Testis (tissue), 3 donors: Measurements from ENCODE around the gene NDRG4. TPM values are rescaled to one million over a fixed set of nuclear protein-coding genes. Genes with fewer than 3 reads are reported as not detected.
A peak's percentile ranks its signal among the peaks of the same experiment; 100 is the strongest.
"Not testable (repeated sequence)": the region's sequence is repeated elsewhere in the genome, so short reads cannot be mapped to it uniquely, and the experiment has no call there.

Source experiments
- DNase-seq: peaks from one replicate; pipeline ENCODE4 v3.0.0-alpha.2; 2019
- H3K27ac ChIP-seq, 2 donors: fragments of 200-600 bp; sonication (generic); one replicate each; pipeline ENCODE4 v1.5.1; 2019
- H3K27me3 ChIP-seq: fragments of 200-600 bp; sonication (generic); one replicate; pipeline ENCODE4 v1.5.1; 2019
- H3K36me3 ChIP-seq: fragments of 200-600 bp; sonication (generic); one replicate; pipeline ENCODE4 v1.5.1; 2017; ENCODE audit warnings: low read depth; ENCODE audit errors: missing control alignments
- H3K4me1 ChIP-seq: fragments of 200-600 bp; sonication (generic); one replicate; pipeline ENCODE4 v1.5.1; 2019
- H3K4me3 ChIP-seq, 2 donors: fragments of 200-600 bp; sonication (generic); one replicate each; pipeline ENCODE4 v1.5.1; 2017 to 2019
- H3K9me3 ChIP-seq: fragments of 200-600 bp; sonication (generic); one replicate; pipeline ENCODE4 v1.5.1; 2017
- CTCF ChIP-seq, 3 experiments: fragments of 450-650 bp in 2 of 3; fragments of 200-600 bp in 1 of 3; sonication (generic) in 1 of 3; IDR thresholded peaks; one replicate each; pipeline ENCODE4 v1.5.1; 2016 to 2019; ENCODE audit warnings: antibody characterized with exemption in 3 of 3, mild to moderate bottlenecking in 2 of 3, moderate library complexity in 1 of 3
- POLR2A ChIP-seq: fragments of 450-650 bp; IDR thresholded peaks from one replicate; pipeline ENCODE4 v1.6.1; 2017; ENCODE audit warnings: antibody characterized with exemption, mild to moderate bottlenecking, moderate library complexity
- WGBS, 2 donors: methylation state at CpG; one replicate each; pipeline ENCODE4 v1.1.5; 2018; 5-methylcytosine and 5-hydroxymethylcytosine counted together
- intact Hi-C: fragments of 100-400 bp; cut with DNase I; formaldehyde crosslinking; loops from one replicate; pipeline ENCODE4 v1.15.1; 2023; ENCODE audit warnings: low total_unique reads
- polyA plus RNA-seq: library from polyadenylated mRNA; stranded (reverse); fragments of 350-450 nt; fragmentation: Illumina TruSeq; extraction: RNeasy Lipid Tissue Mini Kit (QIAGEN cat#74804); gene quantifications from one replicate; pipeline ENCODE4 v1.2.3, GENCODE V29; 2014; ENCODE audit warnings: low read depth, low replicate concordance; ENCODE audit not compliant: insufficient read depth
- total RNA-seq, 2 donors: library from RNA; depleted of rRNA; stranded (reverse); fragments of >200 nt; gene quantifications; one replicate each; pipeline ENCODE4 v1.2.3, GENCODE V29; 2016

The NDRG4 gene
- total and polyA plus RNA-seq, 3 donors from 2014 or later: 142 to 444 (median 375) TPM

- Histone ChIP-seq H3K4me3 (no peak overlapping the region), H3K36me3 (no peaks in the 10 kb centered on the region), H3K27ac (no peak overlapping the region), H3K27me3 (no peaks in the 10 kb centered on the region), H3K9me3 (no peaks in the 10 kb centered on the region), H3K4me1 (peaks cover 16% of the 10 kb centered on the region)
- no peak for DNase-seq
- intact Hi-C loops: no loop called here
- TF ChIP-seq POLR2A (no peak), CTCF (IDR thresholded peaks at IDR 0.05) (no peak)
- 75 to 84% methylated on average over 11 of the region's 11 CpGs for WGBS, 2 donors
Observed at GRCh38 chr16:58485184-58485887, 14.6 kb upstream of the NDRG4 start.

- Histone ChIP-seq H3K9me3 (no peaks in the 10 kb centered on the region), H3K4me3 (no peak overlapping the region), H3K27ac (peak overlapping the region; percentile 16 to 22), H3K27me3 (no peaks in the 10 kb centered on the region), H3K36me3 (no peaks in the 10 kb centered on the region), H3K4me1 (peaks cover 18% of the 10 kb centered on the region)
- TF ChIP-seq POLR2A (no peak), CTCF (IDR thresholded peaks at IDR 0.05) (peak; percentile 92 to 93 (median 92))
- peak; percentile 92 for DNase-seq
- WGBS, 2 donors: 20 to 21% methylated on average over 22 to 39 of the region's 43 CpGs
- intact Hi-C loops: no loop called here
Observed at GRCh38 chr16:58487566-58488351, 12.2 kb upstream of the NDRG4 start.

GRCh38 chr16:58488531-58488930, 11.4 kb upstream of the NDRG4 start:
- intact Hi-C loops: no loop called here
- no peaks in the 10 kb centered on the region for H3K9me3 ChIP-seq
- WGBS, 2 donors: 51 to 60% methylated on average over 3 of the region's 3 CpGs

GRCh38 chr16:58490065-58490464, 9.9 kb upstream of the NDRG4 start:
- Histone ChIP-seq H3K4me1 (peaks cover 22% of the 10 kb centered on the region), H3K27me3 (no peaks in the 10 kb centered on the region), H3K36me3 (no peaks in the 10 kb centered on the region), H3K9me3 (no peaks in the 10 kb centered on the region), H3K4me3 (no peak overlapping the region), H3K27ac (peak overlapping the region in 1 of 2 donors; percentile 19)
- TF ChIP-seq POLR2A: no peak
- TF ChIP-seq CTCF (IDR thresholded peaks at IDR 0.05): no peak
- intact Hi-C loops: loop anchor here (5.0 kb wide), 1 partner anchor 153 kb away; no protein-coding TSS in a partner anchor
- WGBS, 2 donors: 96 to 100% methylated on average over 2 to 4 of the region's 4 CpGs
- no peak for DNase-seq

More at GRCh38 chr16:58488531-58488930, 11.4 kb upstream of the NDRG4 start:
- TF ChIP-seq POLR2A (no peak), CTCF (IDR thresholded peaks at IDR 0.05) (no peak)
- H3K27me3 ChIP-seq: no peaks in the 10 kb centered on the region
- no peak overlapping the region for H3K4me3 ChIP-seq
- H3K36me3 ChIP-seq: no peaks in the 10 kb centered on the region
- peak overlapping the region; percentile 16 to 17 for H3K27ac ChIP-seq
- DNase-seq: peak; percentile 62
- H3K4me1 ChIP-seq: peaks cover 18% of the 10 kb centered on the region

- Histone ChIP-seq H3K4me1 (peaks cover 25% of the 10 kb centered on the region), H3K27ac (peak overlapping the region in 1 of 2 donors; percentile 19)
- not testable (repeated sequence) for DNase-seq, H3K9me3 ChIP-seq, H3K27me3 ChIP-seq, H3K4me3 ChIP-seq, H3K36me3 ChIP-seq
- intact Hi-C loops: loop anchor here (5.0 kb wide), 1 partner anchor 153 kb away; no protein-coding TSS in a partner anchor
- 90 to 92% methylated on average over 6 to 8 of the region's 8 CpGs for WGBS, 2 donors
Observed at GRCh38 chr16:58490539-58490938, 9.4 kb upstream of the NDRG4 start.
